Keratinocyte (primary cell): Measurements from ENCODE around the gene ZBTB46.
"Not testable (repeated sequence)": the region's sequence is repeated elsewhere in the genome, so short reads cannot be mapped to it uniquely, and the experiment has no call there.

Experiments
- EZH2 ChIP-seq: IDR thresholded peaks from one replicate; pipeline ENCODE4 v1.6.1; 2012; ENCODE audit warnings: inconsistent platforms, mild to moderate bottlenecking, low read length, moderate library complexity
- TF ChIP-seq, protein P1 (sequence below), 3 experiments: IDR thresholded peaks in 1 of 3; conservative IDR thresholded peaks in 1 of 3; optimal IDR thresholded peaks in 1 of 3; 2 replicates in 2 of 3; 3 replicates in 1 of 3; pipeline versions ENCODE3 to v1.5.1; 2011; ENCODE audit warnings: low read length in 3 of 3, mild to moderate bottlenecking in 3 of 3, moderate library complexity in 2 of 3, control low read depth in 1 of 3, inconsistent platforms in 1 of 3; ENCODE audit not compliant: insufficient read depth in 2 of 3; ENCODE audit errors: extremely low read depth in 1 of 3

DNA sequence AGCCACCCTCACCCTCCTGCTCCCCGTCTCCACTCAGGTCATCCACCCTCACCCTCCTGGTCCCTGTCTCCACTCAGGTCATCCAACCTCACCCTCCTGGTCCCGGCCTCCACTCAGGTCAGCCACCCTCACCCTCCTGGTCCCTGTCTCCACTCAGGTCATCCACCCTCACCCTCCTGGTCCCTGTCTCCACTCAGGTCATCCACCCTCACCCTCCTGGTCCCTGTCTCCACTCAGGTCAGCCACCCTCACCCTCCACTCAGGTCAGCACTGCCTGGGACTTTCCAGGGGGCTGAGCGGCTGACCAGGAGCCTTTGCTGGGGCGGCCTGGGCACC lies 22.6 kb upstream of the ZBTB46 start:
- TF ChIP-seq, protein P1, sequence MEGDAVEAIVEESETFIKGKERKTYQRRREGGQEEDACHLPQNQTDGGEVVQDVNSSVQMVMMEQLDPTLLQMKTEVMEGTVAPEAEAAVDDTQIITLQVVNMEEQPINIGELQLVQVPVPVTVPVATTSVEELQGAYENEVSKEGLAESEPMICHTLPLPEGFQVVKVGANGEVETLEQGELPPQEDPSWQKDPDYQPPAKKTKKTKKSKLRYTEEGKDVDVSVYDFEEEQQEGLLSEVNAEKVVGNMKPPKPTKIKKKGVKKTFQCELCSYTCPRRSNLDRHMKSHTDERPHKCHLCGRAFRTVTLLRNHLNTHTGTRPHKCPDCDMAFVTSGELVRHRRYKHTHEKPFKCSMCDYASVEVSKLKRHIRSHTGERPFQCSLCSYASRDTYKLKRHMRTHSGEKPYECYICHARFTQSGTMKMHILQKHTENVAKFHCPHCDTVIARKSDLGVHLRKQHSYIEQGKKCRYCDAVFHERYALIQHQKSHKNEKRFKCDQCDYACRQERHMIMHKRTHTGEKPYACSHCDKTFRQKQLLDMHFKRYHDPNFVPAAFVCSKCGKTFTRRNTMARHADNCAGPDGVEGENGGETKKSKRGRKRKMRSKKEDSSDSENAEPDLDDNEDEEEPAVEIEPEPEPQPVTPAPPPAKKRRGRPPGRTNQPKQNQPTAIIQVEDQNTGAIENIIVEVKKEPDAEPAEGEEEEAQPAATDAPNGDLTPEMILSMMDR (optimal IDR thresholded peaks at IDR 0.05 in 1 of 3, IDR thresholded peaks at IDR 0.05 in 1 of 3, conservative IDR thresholded peaks at IDR 0.05 in 1 of 3; ENCODE audit: extremely low read depth in 1 of 3, insufficient read depth in 2 of 3, low read length in 3 of 3): not testable (repeated sequence)
- TF ChIP-seq EZH2: not testable (repeated sequence)
